Activated T-cell treated with anti-CD3 and anti-CD28 coated beads, Interleukin-2, amount 50 U/mL, for 24 hours (primary cell): ENCODE data around the gene DCP1B.

Experiments used
- DNase-seq: peaks from one replicate; pipeline ENCODE4 v3.0.0-alpha.2; 2020
- H3K27ac Mint-ChIP-seq: 2 replicates; pipeline ENCODE4 v1.8.0; 2020; ENCODE audit warnings: mild to moderate bottlenecking, mixed read lengths
- H3K27me3 Mint-ChIP-seq: 2 replicates; pipeline ENCODE4 v1.8.0; 2020; ENCODE audit warnings: mixed read lengths
- H3K36me3 Mint-ChIP-seq: 2 replicates; pipeline ENCODE4 v1.8.0; 2020; ENCODE audit warnings: low read depth, mixed read lengths
- H3K4me1 Mint-ChIP-seq: 2 replicates; pipeline ENCODE4 v1.8.0; 2020; ENCODE audit warnings: low read depth, mixed read lengths
- H3K4me3 Mint-ChIP-seq: 2 replicates; pipeline ENCODE4 v1.8.0; 2020; ENCODE audit warnings: mild to moderate bottlenecking, moderate library complexity, mixed read lengths
- H3K9me3 Mint-ChIP-seq: 2 replicates; pipeline ENCODE4 v1.8.0; 2020; ENCODE audit warnings: mixed read lengths

DCP1B gene

DNA sequence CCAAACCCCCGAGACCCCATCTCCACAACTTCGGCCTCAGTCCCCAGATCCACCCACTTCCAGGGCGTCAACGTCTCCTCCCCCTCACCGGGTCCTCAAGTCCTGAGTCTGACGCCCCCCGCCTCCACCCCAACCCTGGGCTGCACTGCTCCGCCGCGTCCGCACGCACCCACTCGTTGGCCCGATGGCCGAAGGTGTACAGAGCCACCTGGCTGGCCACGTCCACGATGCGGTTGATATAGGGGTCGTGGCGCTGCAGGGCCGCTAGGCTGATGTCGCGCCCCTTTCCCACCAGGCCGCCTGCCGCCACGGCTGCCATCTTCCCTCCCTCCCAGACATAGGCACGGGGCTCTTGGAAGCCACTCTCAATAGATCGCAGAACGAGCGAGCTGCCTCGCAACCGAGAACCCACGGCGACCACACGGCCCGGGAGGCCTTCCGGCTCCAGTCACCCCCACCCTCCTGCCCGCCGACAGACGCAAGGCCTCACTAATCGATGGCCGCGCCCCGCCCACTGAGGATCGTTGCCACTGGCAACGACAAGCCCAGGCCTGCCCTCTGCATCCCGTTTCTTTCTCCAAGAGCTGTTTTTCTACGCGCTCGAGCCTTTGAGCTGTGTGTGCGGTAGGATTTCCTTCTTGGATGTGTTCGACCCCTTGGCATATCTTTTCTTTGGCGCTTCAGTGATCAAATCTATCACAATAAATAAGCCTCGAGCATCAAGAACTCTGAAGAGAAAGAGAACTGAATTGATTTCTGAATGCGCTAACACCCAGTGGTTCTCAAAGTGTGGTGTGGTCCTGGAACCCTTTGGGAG, at the start of gene DCP1B:
Gene DCP1B, minus strand, starts transcription at position 345 of the 817 bp plus-strand sequence. Its CDS starts 26 bp downstream, at position 319.
- peak within 1 kb of the TSS; percentile 98 for H3K27ac Mint-ChIP-seq
- no peaks in the 10 kb centered on the region for H3K9me3 Mint-ChIP-seq
- no peaks in the 10 kb centered on the region for H3K27me3 Mint-ChIP-seq
- H3K4me3 Mint-ChIP-seq = peak within 1 kb of the TSS; percentile 100
- H3K4me1 Mint-ChIP-seq = peaks cover 38% of the 10 kb centered on the region
- DNase-seq = peak; percentile 93
- H3K36me3 Mint-ChIP-seq = peaks cover 9% of the 10 kb centered on the region

DNA sequence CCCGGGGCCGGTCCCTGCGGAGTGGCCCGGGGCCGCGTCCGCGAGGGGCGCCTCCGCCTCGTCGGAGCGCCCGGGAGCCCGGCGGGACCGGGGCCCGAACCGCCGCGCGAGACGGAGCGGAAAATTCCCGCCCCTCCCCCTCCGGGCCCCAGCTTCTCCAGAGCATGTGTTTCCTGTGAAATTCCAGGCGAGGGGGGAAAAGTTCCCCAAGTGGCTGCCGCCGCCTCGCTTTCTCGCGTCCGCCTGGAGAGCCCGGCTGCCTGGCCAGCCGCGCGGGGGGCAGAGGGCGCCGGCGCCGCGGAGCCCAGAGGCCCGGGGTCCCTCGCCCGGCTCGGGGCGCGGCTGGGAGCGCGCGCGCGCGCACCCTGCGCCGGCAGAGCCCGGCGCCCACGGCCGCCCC, 49.4 kb upstream of the DCP1B start:
- Mint-ChIP-seq H3K27me3 (peaks cover 80% of the 10 kb centered on the region), H3K9me3 (no peaks in the 10 kb centered on the region), H3K36me3 (no peaks in the 10 kb centered on the region), H3K4me3 (no peak overlapping the region), H3K4me1 (peaks cover 14% of the 10 kb centered on the region), H3K27ac (no peak overlapping the region)
- no peak for DNase-seq

DNA sequence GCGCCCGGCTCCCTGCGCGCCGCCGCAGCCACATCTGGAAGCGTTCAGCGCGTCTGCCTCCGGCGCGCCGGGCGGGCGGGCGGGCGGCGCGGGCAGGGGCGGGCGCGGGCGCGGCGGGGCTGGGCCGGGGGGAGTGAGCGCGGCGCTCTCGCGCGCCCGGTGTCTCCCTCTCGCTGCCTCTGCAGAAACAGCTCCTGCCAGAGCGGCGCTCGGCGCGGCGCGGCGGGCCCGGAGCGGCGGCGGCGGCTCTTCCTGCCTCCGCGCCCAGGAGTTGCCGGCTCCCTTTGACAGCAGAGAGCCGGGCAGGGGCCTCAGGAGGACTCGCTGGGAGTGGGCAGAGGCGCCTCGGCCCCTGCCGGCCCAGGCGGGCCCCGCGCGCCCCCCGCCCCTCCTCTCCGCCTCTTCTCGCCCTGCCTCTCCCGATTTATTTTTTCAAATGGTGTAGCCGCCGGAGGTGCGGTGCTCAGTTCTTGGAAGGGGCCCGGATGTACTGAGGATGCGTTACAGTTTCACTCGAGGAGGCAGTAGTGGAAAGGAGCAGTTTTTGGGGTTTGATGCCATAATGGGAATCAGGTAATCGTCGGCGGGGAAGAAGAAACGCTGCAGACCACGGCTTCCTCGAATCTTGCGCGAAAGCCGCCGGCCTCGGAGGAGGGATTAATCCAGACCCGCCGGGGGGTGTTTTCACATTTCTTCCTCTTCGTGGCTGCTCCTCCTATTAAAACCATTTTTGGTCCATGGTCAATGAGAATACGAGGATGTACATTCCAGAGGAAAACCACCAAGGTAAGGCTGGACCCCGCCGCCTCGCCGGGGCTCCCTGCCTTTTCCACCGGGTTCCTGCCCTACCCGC, 48.8 kb upstream of the DCP1B start, which contains the start of gene CACNA1C:
Gene CACNA1C, plus strand, starts transcription at position 162 of the 853 bp plus-strand sequence. Its CDS starts 576 bp downstream, at position 738.
- peaks cover 82% of the 10 kb centered on the region for H3K27me3 Mint-ChIP-seq
- DNase-seq = peak; percentile 64
- H3K36me3 Mint-ChIP-seq = no peaks in the 10 kb centered on the region
- no peaks in the 10 kb centered on the region for H3K9me3 Mint-ChIP-seq
- H3K27ac Mint-ChIP-seq = no peak within 1 kb of the TSS
- H3K4me1 Mint-ChIP-seq = peaks cover 14% of the 10 kb centered on the region
- peak within 1 kb of the TSS; percentile 74 for H3K4me3 Mint-ChIP-seq

- Mint-ChIP-seq H3K27ac (no peak overlapping the region), H3K4me3 (peak overlapping the region; percentile 47), H3K4me1 (peaks cover 14% of the 10 kb centered on the region), H3K27me3 (peaks cover 78% of the 10 kb centered on the region), H3K36me3 (no peaks in the 10 kb centered on the region), H3K9me3 (no peaks in the 10 kb centered on the region)
- no peak for DNase-seq
Observed at GRCh38 chr12:2051700-2052621, 47.7 kb upstream of the DCP1B start.

DNA sequence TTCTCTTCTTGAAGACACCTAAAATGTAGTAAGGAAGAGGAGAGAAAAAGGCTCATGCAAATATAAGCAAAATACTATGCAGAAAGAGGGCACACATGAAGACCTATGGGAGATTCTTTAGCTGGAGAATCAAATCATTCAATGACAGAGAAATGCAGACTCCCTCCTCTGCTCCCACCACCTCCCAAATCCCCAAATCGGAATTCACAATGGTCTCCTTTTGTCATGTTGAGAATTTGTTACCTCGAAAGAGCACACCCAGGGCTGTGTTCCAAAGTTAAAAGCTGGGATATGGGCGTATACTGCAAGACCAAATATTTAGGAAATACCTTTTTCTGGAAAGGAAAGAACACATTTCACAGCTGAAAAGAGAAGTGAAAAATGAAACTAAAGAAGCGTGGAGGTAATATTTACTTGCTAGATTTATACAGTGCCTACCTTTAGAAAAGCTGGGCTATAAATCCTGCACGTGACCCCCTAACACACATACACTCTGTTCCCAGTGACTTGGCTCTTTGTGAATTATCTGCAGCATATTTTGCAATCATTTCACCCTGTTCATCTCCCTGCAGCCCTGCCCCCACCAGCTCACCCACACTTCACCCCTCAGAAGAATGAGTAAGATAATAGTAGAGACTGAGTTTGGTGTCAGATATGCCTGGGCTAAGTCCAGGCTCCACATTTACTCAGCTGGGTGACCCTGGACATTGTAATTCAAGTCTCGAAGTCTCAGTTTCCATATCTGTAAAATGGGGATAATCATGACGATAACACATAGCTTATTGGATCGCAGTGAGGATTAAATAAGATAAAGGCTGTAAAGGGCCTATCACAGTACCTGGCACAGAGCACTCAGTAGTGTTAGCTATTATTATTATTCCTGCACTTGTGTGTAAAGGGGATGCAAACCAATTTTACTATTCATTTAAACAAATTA, 45.6 kb upstream of the DCP1B start:
- no peaks in the 10 kb centered on the region for H3K9me3 Mint-ChIP-seq
- no peak for DNase-seq
- H3K4me3 Mint-ChIP-seq = no peak overlapping the region
- peaks cover 13% of the 10 kb centered on the region for H3K4me1 Mint-ChIP-seq
- H3K27me3 Mint-ChIP-seq = peaks cover 63% of the 10 kb centered on the region
- H3K27ac Mint-ChIP-seq = no peak overlapping the region
- no peaks in the 10 kb centered on the region for H3K36me3 Mint-ChIP-seq

GRCh38 chr12:2047752-2048151, 43.5 kb upstream of the DCP1B start:
- Mint-ChIP-seq H3K4me1 (peaks cover 3% of the 10 kb centered on the region), H3K36me3 (no peaks in the 10 kb centered on the region), H3K4me3 (no peak overlapping the region), H3K9me3 (no peaks in the 10 kb centered on the region), H3K27me3 (peaks cover 67% of the 10 kb centered on the region), H3K27ac (no peak overlapping the region)
- no peak for DNase-seq

GRCh38 chr12:2046957-2047356, 42.7 kb upstream of the DCP1B start:
- Mint-ChIP-seq H3K27ac (no peak overlapping the region), H3K4me3 (no peak overlapping the region), H3K4me1 (peaks cover 3% of the 10 kb centered on the region), H3K27me3 (peaks cover 68% of the 10 kb centered on the region), H3K36me3 (no peaks in the 10 kb centered on the region), H3K9me3 (no peaks in the 10 kb centered on the region)
- no peak for DNase-seq

DNA sequence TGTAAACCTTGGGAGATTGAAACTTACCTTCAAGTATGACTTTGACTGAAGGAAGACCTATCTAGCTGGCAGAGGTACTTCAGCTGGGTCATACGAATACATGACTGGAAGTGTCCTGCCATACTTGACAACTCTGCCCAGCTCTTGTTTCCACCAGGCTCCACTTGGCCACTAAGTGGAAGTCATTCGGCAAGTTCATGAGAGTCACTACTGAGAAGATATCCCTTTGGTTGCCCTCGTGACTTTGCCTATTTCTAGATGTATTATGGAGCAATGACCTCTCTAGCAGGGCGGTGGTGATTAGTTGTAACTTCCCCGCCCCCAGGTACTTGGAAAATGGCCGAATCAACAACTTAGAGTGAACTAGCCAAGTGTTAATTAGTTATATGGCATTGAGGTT, 39.9 kb upstream of the DCP1B start:
- Mint-ChIP-seq H3K4me1 (no peaks in the 10 kb centered on the region), H3K36me3 (no peaks in the 10 kb centered on the region), H3K27ac (no peak overlapping the region), H3K27me3 (peaks cover 52% of the 10 kb centered on the region), H3K9me3 (no peaks in the 10 kb centered on the region), H3K4me3 (no peak overlapping the region)
- no peak for DNase-seq

DNA sequence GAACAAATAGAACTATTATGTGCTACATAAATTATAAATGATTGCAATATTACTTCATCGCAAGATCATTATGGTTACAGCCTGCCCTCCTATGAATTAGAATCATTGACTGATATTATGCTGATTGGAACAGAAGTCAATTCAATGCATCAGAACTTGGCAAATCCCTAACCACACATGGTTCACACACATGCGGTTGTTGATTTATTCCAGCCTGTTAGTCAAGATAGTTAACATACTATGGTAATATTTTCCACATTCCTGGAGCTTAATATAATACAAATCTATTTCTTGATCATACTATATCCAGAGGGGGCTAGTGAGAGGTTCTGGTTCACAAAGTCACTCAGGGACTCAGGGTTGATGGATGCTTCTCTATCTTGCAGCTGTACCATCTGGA, 38.8 kb upstream of the DCP1B start:
- no peak for DNase-seq
- Mint-ChIP-seq H3K4me3 (no peak overlapping the region), H3K4me1 (no peaks in the 10 kb centered on the region), H3K36me3 (no peaks in the 10 kb centered on the region), H3K27ac (no peak overlapping the region), H3K27me3 (peaks cover 44% of the 10 kb centered on the region), H3K9me3 (no peaks in the 10 kb centered on the region)

- DNase-seq = no peak
- Mint-ChIP-seq H3K36me3 (no peaks in the 10 kb centered on the region), H3K4me1 (peaks cover 14% of the 10 kb centered on the region), H3K4me3 (no peak overlapping the region), H3K27me3 (peaks cover 55% of the 10 kb centered on the region), H3K27ac (no peak overlapping the region), H3K9me3 (no peaks in the 10 kb centered on the region)
Observed at GRCh38 chr12:2039034-2039433, 34.8 kb upstream of the DCP1B start.

- H3K27ac Mint-ChIP-seq = no peak overlapping the region
- peaks cover 50% of the 10 kb centered on the region for H3K27me3 Mint-ChIP-seq
- H3K36me3 Mint-ChIP-seq = no peaks in the 10 kb centered on the region
- no peaks in the 10 kb centered on the region for H3K9me3 Mint-ChIP-seq
- peaks cover 15% of the 10 kb centered on the region for H3K4me1 Mint-ChIP-seq
- no peak for DNase-seq
- peak overlapping the region; percentile 64 for H3K4me3 Mint-ChIP-seq
Observed at GRCh38 chr12:2035431-2036055, 31.3 kb upstream of the DCP1B start.

GRCh38 chr12:2034633-2035430, 30.6 kb upstream of the DCP1B start:
- peak overlapping the region; percentile 64 for H3K4me3 Mint-ChIP-seq
- H3K36me3 Mint-ChIP-seq = no peaks in the 10 kb centered on the region
- H3K27ac Mint-ChIP-seq = no peak overlapping the region
- H3K27me3 Mint-ChIP-seq = peaks cover 48% of the 10 kb centered on the region
- DNase-seq = peak; percentile 93
- H3K9me3 Mint-ChIP-seq = no peaks in the 10 kb centered on the region
- peaks cover 15% of the 10 kb centered on the region for H3K4me1 Mint-ChIP-seq
